ENCODE data around the gene SSC5D.

GRCh38 chr19:55481794-55482155 is 6.5 kb upstream of the SSC5D start:
- no peak for TF ChIP-seq CTCF (IDR thresholded peaks at IDR 0.05)
- no peak for TF ChIP-seq ZFX (IDR thresholded peaks at IDR 0.05; ENCODE audit: borderline replicate concordance)

Measured in 22Rv1 (cell line).